Neural cell (in vitro differentiated cells): ENCODE results near the gene GRIN1. TPM values are rescaled to one million over a fixed set of nuclear protein-coding genes. Genes with fewer than 3 reads are reported as not detected.

Source experiments
- H2AFZ ChIP-seq: fragments of 200-600, 300-800 bp; sonication (generic), shearing (Covaris generic); 2 replicates; pipeline ENCODE4 v1.6.0; 2014; ENCODE audit warnings: low read depth, mild to moderate bottlenecking, antibody characterized with exemption, low read length, moderate library complexity
- H3F3A ChIP-seq: fragments of 200-600 bp; shearing (Covaris generic); 2 replicates; pipeline ENCODE4 v1.6.1; 2016; ENCODE audit warnings: mild to moderate bottlenecking, moderate library complexity, mixed read lengths, antibody characterized with exemption, low read length; ENCODE audit not compliant: insufficient read depth, poor library complexity, severe bottlenecking
- H3K27ac ChIP-seq: fragments of 200-600, 300-800 bp; sonication (generic), shearing (Covaris generic); 2 replicates; pipeline ENCODE4 v1.5.1; 2014; ENCODE audit warnings: mild to moderate bottlenecking, low read length, moderate library complexity
- H3K27me3 ChIP-seq: fragments of 300-800, 200-600 bp; sonication (generic), shearing (Covaris generic); 2 replicates; pipeline ENCODE4 v1.6.0; 2014; ENCODE audit warnings: mild to moderate bottlenecking, low read depth, low read length, moderate library complexity; ENCODE audit not compliant: insufficient read depth
- H3K36me3 ChIP-seq: fragments of 300-800, 200-600 bp; sonication (generic), shearing (Covaris generic); 2 replicates; pipeline ENCODE4 v1.5.1; 2014; ENCODE audit warnings: mild to moderate bottlenecking, antibody characterized with exemption, low read length, moderate library complexity; ENCODE audit not compliant: insufficient read depth
- H3K4me2 ChIP-seq: fragments of 300-800, 200-600 bp; sonication (generic), shearing (Covaris generic); 2 replicates; pipeline ENCODE4 v1.6.0; 2014; ENCODE audit warnings: mild to moderate bottlenecking, low read length
- H3K4me3 ChIP-seq: fragments of 300-800, 200-600 bp; sonication (generic), shearing (Covaris generic); 2 replicates; pipeline ENCODE4 v1.5.1; 2014; ENCODE audit warnings: mild to moderate bottlenecking, low read length, moderate library complexity
- H3K79me2 ChIP-seq: fragments of 200-600 bp; shearing (Covaris generic); replicated peaks from 2 replicates; pipeline ENCODE4 v1.6.0; 2014; ENCODE audit warnings: mild to moderate bottlenecking, low read length, moderate library complexity; ENCODE audit not compliant: insufficient read depth
- H3K9ac ChIP-seq: fragments of 300-800, 200-600 bp; sonication (generic), shearing (Covaris generic); 2 replicates; pipeline ENCODE4 v1.6.1; 2016; ENCODE audit warnings: mild to moderate bottlenecking, low read length, mixed read lengths
- H3K9me2 ChIP-seq: fragments of 200-600 bp; shearing (Covaris generic); 2 replicates; pipeline ENCODE4 v1.6.1; 2016; ENCODE audit warnings: mild to moderate bottlenecking, low read length, mixed read lengths; ENCODE audit not compliant: insufficient read depth
- H3K9me3 ChIP-seq: fragments of 200-600, 300-800 bp; sonication (generic), shearing (Covaris generic); 2 replicates; pipeline ENCODE4 v1.6.1; 2016; ENCODE audit warnings: mild to moderate bottlenecking, mixed run types, low read length, moderate library complexity, mixed read lengths
- H4K20me1 ChIP-seq: fragments of 200-600 bp; shearing (Covaris generic); 2 replicates; pipeline ENCODE4 v1.6.1; 2016; ENCODE audit warnings: mild to moderate bottlenecking, mixed run types; ENCODE audit not compliant: insufficient read depth
- EP300 ChIP-seq: fragments of 450-650 bp; conservative IDR thresholded peaks from 2 replicates; pipeline ENCODE4 v1.6.1; 2014; ENCODE audit warnings: antibody characterized with exemption, mild to moderate bottlenecking, moderate library complexity; ENCODE audit not compliant: poor library complexity, severe bottlenecking
- EZH2 ChIP-seq: fragments of 200-600, 300-800 bp; shearing (Covaris generic), sonication (generic); IDR thresholded peaks from 2 replicates; pipeline ENCODE4 v1.6.1; 2014; ENCODE audit warnings: antibody characterized with exemption, low read length, borderline replicate concordance, mild to moderate bottlenecking; ENCODE audit not compliant: insufficient read depth, poor library complexity, severe bottlenecking
- MXI1 ChIP-seq: fragments of 450-650 bp; conservative IDR thresholded peaks from 2 replicates; pipeline ENCODE4 v1.6.1; 2014; ENCODE audit warnings: antibody characterized with exemption, mild to moderate bottlenecking; ENCODE audit not compliant: poor library complexity, severe bottlenecking
- POLR2AphosphoS5 ChIP-seq: IDR thresholded peaks from 2 replicates; pipeline ENCODE4 v1.6.1; 2012
- RAD21 ChIP-seq: fragments of 450-650 bp; conservative IDR thresholded peaks from 2 replicates; pipeline ENCODE4 v1.6.1; 2014; ENCODE audit warnings: antibody characterized with exemption, mild to moderate bottlenecking, moderate library complexity
- SMC3 ChIP-seq: fragments of 450-650 bp; conservative IDR thresholded peaks from 2 replicates; pipeline ENCODE4 v1.6.1; 2014; ENCODE audit warnings: antibody characterized with exemption, mild to moderate bottlenecking, moderate library complexity; ENCODE audit not compliant: poor library complexity
- TAF1 ChIP-seq: IDR thresholded peaks from 2 replicates; pipeline ENCODE4 v1.6.1; 2012; ENCODE audit warnings: low read depth
- polyA plus RNA-seq: library from polyadenylated mRNA; depleted of rRNA; stranded (reverse); fragments of >200 nt; gene quantifications from 2 replicates; pipeline ENCODE4 v1.2.3, GENCODE V29; 2014
- TF ChIP-seq, protein P1 (sequence below): fragments of 450-650 bp; IDR thresholded peaks from 2 replicates; pipeline ENCODE4 v1.5.1; 2014; ENCODE audit warnings: antibody characterized with exemption, mild to moderate bottlenecking, moderate library complexity; ENCODE audit not compliant: poor library complexity, severe bottlenecking
- TF ChIP-seq, protein P2 (sequence below): IDR thresholded peaks from 2 replicates; pipeline ENCODE4 v1.6.1; 2012; ENCODE audit warnings: borderline replicate concordance

Gene GRIN1
- polyA plus RNA-seq, 1 donor from 2014 or later = 0.58 TPM

DNA sequence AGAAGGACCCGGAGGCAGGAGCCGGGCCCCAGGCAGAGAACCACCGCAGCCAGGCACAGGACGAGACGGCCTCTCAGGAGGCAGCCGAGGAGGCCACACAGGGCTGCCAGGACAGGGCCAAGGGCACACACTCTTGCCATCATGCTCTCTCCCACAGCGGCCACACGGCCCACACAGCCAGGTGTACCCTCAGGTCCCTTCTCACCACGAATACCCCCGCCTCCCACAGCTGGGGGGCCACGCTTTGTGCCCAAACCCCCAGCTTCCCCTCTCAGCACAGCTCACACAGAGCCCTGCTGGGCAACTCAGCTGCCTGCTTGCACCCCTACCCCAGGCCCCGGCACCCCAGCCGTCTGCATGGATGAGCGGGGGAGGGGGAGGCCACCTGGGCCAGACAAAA is 54.8 kb downstream of the GRIN1 start:
- Histone ChIP-seq H3K4me3 (no peak overlapping the region), H3K4me2 (no peak overlapping the region), H4K20me1 (no peaks in the 10 kb centered on the region), H3K27ac (no peak overlapping the region), H3K9me3 (no peaks in the 10 kb centered on the region), H3K9ac (no peak overlapping the region), H3K9me2 (no peaks in the 10 kb centered on the region), H3K27me3 (no peaks in the 10 kb centered on the region), H3K36me3 (no peaks in the 10 kb centered on the region), H3K79me2 (no peaks in the 10 kb centered on the region), H2AFZ (no peak overlapping the region), H3F3A (no peaks in the 10 kb centered on the region)
- TF ChIP-seq, protein P1, sequence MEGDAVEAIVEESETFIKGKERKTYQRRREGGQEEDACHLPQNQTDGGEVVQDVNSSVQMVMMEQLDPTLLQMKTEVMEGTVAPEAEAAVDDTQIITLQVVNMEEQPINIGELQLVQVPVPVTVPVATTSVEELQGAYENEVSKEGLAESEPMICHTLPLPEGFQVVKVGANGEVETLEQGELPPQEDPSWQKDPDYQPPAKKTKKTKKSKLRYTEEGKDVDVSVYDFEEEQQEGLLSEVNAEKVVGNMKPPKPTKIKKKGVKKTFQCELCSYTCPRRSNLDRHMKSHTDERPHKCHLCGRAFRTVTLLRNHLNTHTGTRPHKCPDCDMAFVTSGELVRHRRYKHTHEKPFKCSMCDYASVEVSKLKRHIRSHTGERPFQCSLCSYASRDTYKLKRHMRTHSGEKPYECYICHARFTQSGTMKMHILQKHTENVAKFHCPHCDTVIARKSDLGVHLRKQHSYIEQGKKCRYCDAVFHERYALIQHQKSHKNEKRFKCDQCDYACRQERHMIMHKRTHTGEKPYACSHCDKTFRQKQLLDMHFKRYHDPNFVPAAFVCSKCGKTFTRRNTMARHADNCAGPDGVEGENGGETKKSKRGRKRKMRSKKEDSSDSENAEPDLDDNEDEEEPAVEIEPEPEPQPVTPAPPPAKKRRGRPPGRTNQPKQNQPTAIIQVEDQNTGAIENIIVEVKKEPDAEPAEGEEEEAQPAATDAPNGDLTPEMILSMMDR = no peak
- TF ChIP-seq RAD21 (no peak), EZH2 (no peak), MXI1 (no peak), EP300 (no peak), TAF1 (no peak), SMC3 (no peak), POLR2AphosphoS5 (no peak)
- TF ChIP-seq, protein P2, sequence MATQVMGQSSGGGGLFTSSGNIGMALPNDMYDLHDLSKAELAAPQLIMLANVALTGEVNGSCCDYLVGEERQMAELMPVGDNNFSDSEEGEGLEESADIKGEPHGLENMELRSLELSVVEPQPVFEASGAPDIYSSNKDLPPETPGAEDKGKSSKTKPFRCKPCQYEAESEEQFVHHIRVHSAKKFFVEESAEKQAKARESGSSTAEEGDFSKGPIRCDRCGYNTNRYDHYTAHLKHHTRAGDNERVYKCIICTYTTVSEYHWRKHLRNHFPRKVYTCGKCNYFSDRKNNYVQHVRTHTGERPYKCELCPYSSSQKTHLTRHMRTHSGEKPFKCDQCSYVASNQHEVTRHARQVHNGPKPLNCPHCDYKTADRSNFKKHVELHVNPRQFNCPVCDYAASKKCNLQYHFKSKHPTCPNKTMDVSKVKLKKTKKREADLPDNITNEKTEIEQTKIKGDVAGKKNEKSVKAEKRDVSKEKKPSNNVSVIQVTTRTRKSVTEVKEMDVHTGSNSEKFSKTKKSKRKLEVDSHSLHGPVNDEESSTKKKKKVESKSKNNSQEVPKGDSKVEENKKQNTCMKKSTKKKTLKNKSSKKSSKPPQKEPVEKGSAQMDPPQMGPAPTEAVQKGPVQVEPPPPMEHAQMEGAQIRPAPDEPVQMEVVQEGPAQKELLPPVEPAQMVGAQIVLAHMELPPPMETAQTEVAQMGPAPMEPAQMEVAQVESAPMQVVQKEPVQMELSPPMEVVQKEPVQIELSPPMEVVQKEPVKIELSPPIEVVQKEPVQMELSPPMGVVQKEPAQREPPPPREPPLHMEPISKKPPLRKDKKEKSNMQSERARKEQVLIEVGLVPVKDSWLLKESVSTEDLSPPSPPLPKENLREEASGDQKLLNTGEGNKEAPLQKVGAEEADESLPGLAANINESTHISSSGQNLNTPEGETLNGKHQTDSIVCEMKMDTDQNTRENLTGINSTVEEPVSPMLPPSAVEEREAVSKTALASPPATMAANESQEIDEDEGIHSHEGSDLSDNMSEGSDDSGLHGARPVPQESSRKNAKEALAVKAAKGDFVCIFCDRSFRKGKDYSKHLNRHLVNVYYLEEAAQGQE = no peak

DNA sequence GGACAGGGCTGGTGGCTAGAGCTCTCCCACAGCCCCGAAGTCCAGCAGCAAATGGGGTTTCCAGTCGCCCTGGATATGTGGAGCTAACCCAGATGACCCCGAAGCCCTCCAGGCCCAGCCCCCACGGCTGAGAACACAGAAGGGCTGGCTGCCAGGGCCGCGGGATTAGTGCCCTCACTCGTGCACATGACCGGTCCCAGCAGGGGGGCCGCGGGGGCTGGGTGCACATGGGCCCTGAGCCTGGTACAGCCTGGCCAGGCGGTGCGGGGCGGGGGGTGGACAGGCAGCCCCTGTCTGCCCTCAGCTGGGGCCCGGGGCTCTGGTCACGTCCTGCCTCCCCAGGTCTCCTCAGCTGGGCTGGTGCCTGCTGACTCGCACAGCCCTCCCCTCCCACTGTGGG is 55.4 kb downstream of the GRIN1 start:
- Histone ChIP-seq H3K27me3 (no peaks in the 10 kb centered on the region), H4K20me1 (no peaks in the 10 kb centered on the region), H3K36me3 (no peaks in the 10 kb centered on the region), H3K4me3 (no peak overlapping the region), H3K79me2 (no peaks in the 10 kb centered on the region), H3K9me2 (no peaks in the 10 kb centered on the region), H3K4me2 (no peak overlapping the region), H2AFZ (no peak overlapping the region), H3K27ac (no peak overlapping the region), H3K9me3 (no peaks in the 10 kb centered on the region), H3F3A (no peaks in the 10 kb centered on the region), H3K9ac (no peak overlapping the region)
- TF ChIP-seq EZH2 = no peak
- no peak for TF ChIP-seq MXI1
- no peak for TF ChIP-seq TAF1
- TF ChIP-seq EP300 = no peak
- TF ChIP-seq SMC3 = no peak
- TF ChIP-seq POLR2AphosphoS5 = no peak
- TF ChIP-seq, protein P1 = no peak
- TF ChIP-seq, protein P2 = no peak
- TF ChIP-seq RAD21 = no peak
